ENCODE measurements around the gene PLBD1.
A peak's percentile ranks its signal among the peaks of the same experiment; 100 is the strongest.

PLBD1 gene

GRCh38 chr12:14567351-14568162 lies at the start of gene PLBD1:
Gene PLBD1 (minus strand): TSS chr12:14567883. CDS start chr12:14567696, 187 bp downstream.
- DNase-seq, result peak; percentile 19

GRCh38 chr12:14614704-14615121 lies 47.0 kb upstream of the PLBD1 start:
- no peak for DNase-seq

GRCh38 chr12:14613718-14614117 lies 46.0 kb upstream of the PLBD1 start:
- no peak for DNase-seq

- DNase-seq, result no peak
Measured at GRCh38 chr12:14612898-14613445, 45.3 kb upstream of the PLBD1 start.

- no peak for DNase-seq
Measured at GRCh38 chr12:14612250-14612649, 44.6 kb upstream of the PLBD1 start.

GRCh38 chr12:14611640-14612203 lies 44.0 kb upstream of the PLBD1 start:
- DNase-seq, result no peak

- no peak for DNase-seq
Measured at GRCh38 chr12:14607568-14607967, 39.9 kb upstream of the PLBD1 start.

- no peak for DNase-seq
Measured at GRCh38 chr12:14605401-14605989, 37.8 kb upstream of the PLBD1 start.

GRCh38 chr12:14601692-14602478 lies 34.2 kb upstream of the PLBD1 start:
- no peak for DNase-seq

GRCh38 chr12:14597480-14597879 lies 29.8 kb upstream of the PLBD1 start:
- DNase-seq, result no peak

GRCh38 chr12:14591719-14592118 lies 24.0 kb upstream of the PLBD1 start:
- DNase-seq, result no peak

- no peak for DNase-seq
Measured at GRCh38 chr12:14589169-14590004, 21.7 kb upstream of the PLBD1 start.

GRCh38 chr12:14588571-14588970 lies 20.9 kb upstream of the PLBD1 start:
- no peak for DNase-seq

GRCh38 chr12:14578646-14579045 lies 11.0 kb upstream of the PLBD1 start:
- DNase-seq, result no peak

- DNase-seq, result no peak
Measured at GRCh38 chr12:14577344-14577743, 9.7 kb upstream of the PLBD1 start.

- DNase-seq, result no peak
Measured at GRCh38 chr12:14576896-14577295, 9.2 kb upstream of the PLBD1 start.

- no peak for DNase-seq
Measured at GRCh38 chr12:14575585-14575984, 7.9 kb upstream of the PLBD1 start.

- no peak for DNase-seq
Measured at GRCh38 chr12:14573118-14573517, 5.4 kb upstream of the PLBD1 start.

- no peak for DNase-seq
Measured at GRCh38 chr12:14572401-14572800, 4.7 kb upstream of the PLBD1 start.

GRCh38 chr12:14571779-14572178 lies 4.1 kb upstream of the PLBD1 start:
- no peak for DNase-seq

- no peak for DNase-seq
Measured at GRCh38 chr12:14570231-14570630, 2.5 kb upstream of the PLBD1 start.

- no peak for DNase-seq
Measured at GRCh38 chr12:14564336-14564959, 3.2 kb downstream of the PLBD1 start.

Measured in NCI-H510A (cell line).